Right atrium auricular region (tissue), 2 donors: ENCODE results near the gene ANKHD1. TPM values are rescaled to one million over a fixed set of nuclear protein-coding genes. Genes with fewer than 3 reads are reported as not detected.

Source experiments
- DNase-seq: peaks from one replicate; pipeline ENCODE4 v3.0.0-alpha.2; 2019; ENCODE audit warnings: low spot score
- H3K27ac ChIP-seq, 2 donors: fragments of 200-600 bp; sonication (generic); 1 replicate in 1 of 2; 2 replicates in 1 of 2; pipeline ENCODE4 v1.5.1; 2016 to 2019
- H3K27me3 ChIP-seq, 2 donors: fragments of 200-600 bp; sonication (generic); one replicate each; pipeline versions ENCODE4 v1.5.1 to v1.6.0; 2017 to 2019
- H3K36me3 ChIP-seq: fragments of 200-600 bp; sonication (generic); one replicate; pipeline ENCODE4 v1.5.1; 2016
- H3K4me1 ChIP-seq, 2 donors: fragments of 200-600 bp; sonication (generic); one replicate each; pipeline versions ENCODE4 v1.5.1 to v1.6.0; 2017 to 2019
- H3K4me3 ChIP-seq, 2 donors: fragments of 200-600 bp; sonication (generic); 1 replicate in 1 of 2; 2 replicates in 1 of 2; pipeline ENCODE4 v1.5.1; 2017 to 2019; ENCODE audit warnings: mild to moderate bottlenecking in 1 of 2, moderate library complexity in 1 of 2
- H3K9me3 ChIP-seq, 2 donors: fragments of 200-600 bp; sonication (generic); one replicate each; pipeline ENCODE4 v1.5.1; 2019
- total RNA-seq, 2 donors: library from RNA; depleted of rRNA; stranded (reverse); fragments of >200 nt; gene quantifications; one replicate each; pipeline ENCODE4 v1.1.0, GENCODE V29; 2016
- TF ChIP-seq, protein P1 (sequence below), 2 donors: fragments of 200-600 bp; sonication (generic); IDR thresholded peaks; one replicate each; pipeline ENCODE4 v1.5.1; 2019; ENCODE audit warnings: antibody characterized with exemption in 2 of 2

ANKHD1 gene, protein sequence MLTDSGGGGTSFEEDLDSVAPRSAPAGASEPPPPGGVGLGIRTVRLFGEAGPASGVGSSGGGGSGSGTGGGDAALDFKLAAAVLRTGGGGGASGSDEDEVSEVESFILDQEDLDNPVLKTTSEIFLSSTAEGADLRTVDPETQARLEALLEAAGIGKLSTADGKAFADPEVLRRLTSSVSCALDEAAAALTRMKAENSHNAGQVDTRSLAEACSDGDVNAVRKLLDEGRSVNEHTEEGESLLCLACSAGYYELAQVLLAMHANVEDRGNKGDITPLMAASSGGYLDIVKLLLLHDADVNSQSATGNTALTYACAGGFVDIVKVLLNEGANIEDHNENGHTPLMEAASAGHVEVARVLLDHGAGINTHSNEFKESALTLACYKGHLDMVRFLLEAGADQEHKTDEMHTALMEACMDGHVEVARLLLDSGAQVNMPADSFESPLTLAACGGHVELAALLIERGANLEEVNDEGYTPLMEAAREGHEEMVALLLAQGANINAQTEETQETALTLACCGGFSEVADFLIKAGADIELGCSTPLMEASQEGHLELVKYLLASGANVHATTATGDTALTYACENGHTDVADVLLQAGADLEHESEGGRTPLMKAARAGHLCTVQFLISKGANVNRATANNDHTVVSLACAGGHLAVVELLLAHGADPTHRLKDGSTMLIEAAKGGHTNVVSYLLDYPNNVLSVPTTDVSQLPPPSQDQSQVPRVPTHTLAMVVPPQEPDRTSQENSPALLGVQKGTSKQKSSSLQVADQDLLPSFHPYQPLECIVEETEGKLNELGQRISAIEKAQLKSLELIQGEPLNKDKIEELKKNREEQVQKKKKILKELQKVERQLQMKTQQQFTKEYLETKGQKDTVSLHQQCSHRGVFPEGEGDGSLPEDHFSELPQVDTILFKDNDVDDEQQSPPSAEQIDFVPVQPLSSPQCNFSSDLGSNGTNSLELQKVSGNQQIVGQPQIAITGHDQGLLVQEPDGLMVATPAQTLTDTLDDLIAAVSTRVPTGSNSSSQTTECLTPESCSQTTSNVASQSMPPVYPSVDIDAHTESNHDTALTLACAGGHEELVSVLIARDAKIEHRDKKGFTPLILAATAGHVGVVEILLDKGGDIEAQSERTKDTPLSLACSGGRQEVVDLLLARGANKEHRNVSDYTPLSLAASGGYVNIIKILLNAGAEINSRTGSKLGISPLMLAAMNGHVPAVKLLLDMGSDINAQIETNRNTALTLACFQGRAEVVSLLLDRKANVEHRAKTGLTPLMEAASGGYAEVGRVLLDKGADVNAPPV (N-terminal part only)
- 10 to 100 TPM; 50.4 to 58.6 TPM for total RNA-seq

- TF ChIP-seq, protein P1, sequence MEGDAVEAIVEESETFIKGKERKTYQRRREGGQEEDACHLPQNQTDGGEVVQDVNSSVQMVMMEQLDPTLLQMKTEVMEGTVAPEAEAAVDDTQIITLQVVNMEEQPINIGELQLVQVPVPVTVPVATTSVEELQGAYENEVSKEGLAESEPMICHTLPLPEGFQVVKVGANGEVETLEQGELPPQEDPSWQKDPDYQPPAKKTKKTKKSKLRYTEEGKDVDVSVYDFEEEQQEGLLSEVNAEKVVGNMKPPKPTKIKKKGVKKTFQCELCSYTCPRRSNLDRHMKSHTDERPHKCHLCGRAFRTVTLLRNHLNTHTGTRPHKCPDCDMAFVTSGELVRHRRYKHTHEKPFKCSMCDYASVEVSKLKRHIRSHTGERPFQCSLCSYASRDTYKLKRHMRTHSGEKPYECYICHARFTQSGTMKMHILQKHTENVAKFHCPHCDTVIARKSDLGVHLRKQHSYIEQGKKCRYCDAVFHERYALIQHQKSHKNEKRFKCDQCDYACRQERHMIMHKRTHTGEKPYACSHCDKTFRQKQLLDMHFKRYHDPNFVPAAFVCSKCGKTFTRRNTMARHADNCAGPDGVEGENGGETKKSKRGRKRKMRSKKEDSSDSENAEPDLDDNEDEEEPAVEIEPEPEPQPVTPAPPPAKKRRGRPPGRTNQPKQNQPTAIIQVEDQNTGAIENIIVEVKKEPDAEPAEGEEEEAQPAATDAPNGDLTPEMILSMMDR (IDR thresholded peaks at IDR 0.05) = no peak
- H3K27ac ChIP-seq = peak within 1 kb of the TSS; percentile 91 to 96
- no peaks in the 10 kb centered on the region for H3K9me3 ChIP-seq
- H3K36me3 ChIP-seq = no peaks in the 10 kb centered on the region
- H3K4me1 ChIP-seq = peaks cover 0 to 37% of the 10 kb centered on the region in 2 donors
- no peaks in the 10 kb centered on the region for H3K27me3 ChIP-seq
- DNase-seq = peak; percentile 100
- peak within 1 kb of the TSS; percentile 80 to 99 for H3K4me3 ChIP-seq
These were observed at the start of gene ANKHD1 for GRCh38 chr5:140401362-140402257. Gene ANKHD1 (plus strand): TSS chr5:140401833. CDS start chr5:140401968, 135 bp downstream.

DNA sequence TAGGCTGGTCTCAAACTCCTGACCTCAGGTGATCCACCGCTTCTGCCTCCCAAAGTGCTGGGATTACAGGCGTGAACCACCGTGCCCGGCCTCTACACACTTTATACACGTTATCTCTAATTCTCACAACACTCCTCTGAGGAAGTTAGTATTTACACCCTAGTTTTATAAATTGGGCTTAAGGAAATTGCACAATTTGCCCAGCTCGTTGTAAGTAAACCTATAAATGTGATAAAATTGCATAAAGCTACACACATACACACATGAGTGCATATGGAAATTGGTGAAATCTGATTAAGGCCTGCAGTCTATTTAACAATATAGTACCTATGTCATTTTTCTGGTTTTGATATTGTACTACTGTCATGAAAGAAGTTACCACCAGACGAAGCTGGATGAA, 46.1 kb upstream of the ANKHD1 start:
- H3K27ac ChIP-seq = no peak overlapping the region
- H3K4me1 ChIP-seq = peaks cover 0 to 7% of the 10 kb centered on the region in 2 donors
- H3K27me3 ChIP-seq = no peaks in the 10 kb centered on the region
- TF ChIP-seq, protein P1 (IDR thresholded peaks at IDR 0.05) = no peak
- no peak for DNase-seq
- H3K9me3 ChIP-seq = no peaks in the 10 kb centered on the region
- no peak overlapping the region for H3K4me3 ChIP-seq
- H3K36me3 ChIP-seq = no peaks in the 10 kb centered on the region

GRCh38 chr5:140356853-140357725, 44.5 kb upstream of the ANKHD1 start:
- Histone ChIP-seq H3K27me3 (no peaks in the 10 kb centered on the region), H3K4me3 (no peak overlapping the region), H3K9me3 (no peaks in the 10 kb centered on the region), H3K36me3 (no peaks in the 10 kb centered on the region), H3K4me1 (peaks cover 0 to 7% of the 10 kb centered on the region in 2 donors), H3K27ac (no peak overlapping the region)
- DNase-seq = no peak
- TF ChIP-seq, protein P1 (IDR thresholded peaks at IDR 0.05) = no peak

GRCh38 chr5:140357726-140358093, 43.9 kb upstream of the ANKHD1 start:
- TF ChIP-seq, protein P1 (IDR thresholded peaks at IDR 0.05) = peak; percentile 90 to 94
- DNase-seq = peak; percentile 93
- Histone ChIP-seq H3K27ac (peak overlapping the region in 1 of 2 donors; percentile 26), H3K4me1 (peaks cover 0 to 7% of the 10 kb centered on the region in 2 donors), H3K36me3 (no peaks in the 10 kb centered on the region), H3K27me3 (no peaks in the 10 kb centered on the region), H3K9me3 (no peaks in the 10 kb centered on the region), H3K4me3 (no peak overlapping the region)
